Trophoblast cell (in vitro differentiated cells and primary cell): Measurements from ENCODE around the gene FAN1.

Source experiments
- DNase-seq, 2 donors: peaks; one replicate each; pipeline ENCODE4 v3.0.0-alpha.2; 2016
- H2AFZ ChIP-seq: 2 replicates; pipeline ENCODE4 v1.6.1; 2013; ENCODE audit warnings: low read length, moderate library complexity, mild to moderate bottlenecking; ENCODE audit not compliant: insufficient read depth, poor library complexity
- H2AK5ac ChIP-seq: 2 replicates; pipeline ENCODE4 v1.6.1; 2013; ENCODE audit warnings: mild to moderate bottlenecking, low read length
- H2BK120ac ChIP-seq: 2 replicates; pipeline ENCODE4 v1.6.1; 2013; ENCODE audit warnings: low read length, mild to moderate bottlenecking, moderate library complexity; ENCODE audit not compliant: insufficient read depth, poor library complexity
- H2BK12ac ChIP-seq: 2 replicates; pipeline ENCODE4 v1.6.1; 2013; ENCODE audit warnings: mild to moderate bottlenecking, low read length, moderate library complexity
- H2BK5ac ChIP-seq: 2 replicates; pipeline ENCODE4 v1.6.1; 2013; ENCODE audit warnings: low read length, low read depth, moderate library complexity, mild to moderate bottlenecking; ENCODE audit not compliant: poor library complexity
- H3K14ac ChIP-seq: 2 replicates; pipeline ENCODE4 v1.6.1; 2013; ENCODE audit warnings: mild to moderate bottlenecking, low read length
- H3K18ac ChIP-seq: 2 replicates; pipeline ENCODE4 v1.6.1; 2013; ENCODE audit warnings: mild to moderate bottlenecking, low read length
- H3K23ac ChIP-seq: 2 replicates; pipeline ENCODE4 v1.6.1; 2013; ENCODE audit warnings: low read length
- H3K27ac ChIP-seq: 2 replicates; pipeline ENCODE4 v1.5.1; 2013; ENCODE audit warnings: low read depth, mild to moderate bottlenecking, inconsistent platforms, low read length, moderate library complexity
- H3K27me3 ChIP-seq: 2 replicates; pipeline ENCODE4 v1.6.1; 2013; ENCODE audit warnings: inconsistent platforms, mild to moderate bottlenecking, low read length, moderate library complexity; ENCODE audit not compliant: insufficient read depth
- H3K36me3 ChIP-seq, 2 experiments: 1 replicate in 1 of 2; 2 replicates in 1 of 2; pipeline ENCODE4 v1.6.1; 2013; ENCODE audit warnings: low read length in 2 of 2, mild to moderate bottlenecking in 2 of 2, moderate library complexity in 1 of 2; ENCODE audit not compliant: insufficient read depth in 2 of 2, control insufficient read depth in 1 of 2
- H3K4ac ChIP-seq: 2 replicates; pipeline ENCODE4 v1.6.1; 2013; ENCODE audit warnings: low read depth, mild to moderate bottlenecking, low read length, moderate library complexity
- H3K4me1 ChIP-seq, 2 experiments: 1 replicate in 1 of 2; 2 replicates in 1 of 2; pipeline ENCODE4 v1.6.1; 2013; ENCODE audit warnings: low read length in 2 of 2, mild to moderate bottlenecking in 2 of 2, moderate library complexity in 1 of 2; ENCODE audit not compliant: insufficient read depth in 2 of 2, control insufficient read depth in 1 of 2
- H3K4me2 ChIP-seq: 2 replicates; pipeline ENCODE4 v1.6.1; 2013; ENCODE audit warnings: inconsistent platforms, mild to moderate bottlenecking, low read length, moderate library complexity
- H3K4me3 ChIP-seq: 2 replicates; pipeline ENCODE4 v1.5.1; 2013; ENCODE audit warnings: mild to moderate bottlenecking, low read depth, low read length, inconsistent platforms
- H3K79me1 ChIP-seq: one replicate; pipeline ENCODE4 v1.6.1; 2013; ENCODE audit warnings: low read length
- H3K79me2 ChIP-seq: 2 replicates; pipeline ENCODE4 v1.6.1; 2013; ENCODE audit warnings: low read length, mild to moderate bottlenecking; ENCODE audit not compliant: control insufficient read depth, insufficient read depth, poor library complexity
- H3K9ac ChIP-seq: 2 replicates; pipeline ENCODE4 v1.6.1; 2013; ENCODE audit warnings: mild to moderate bottlenecking, low read length
- H3K9me3 ChIP-seq: 2 replicates; pipeline ENCODE4 v1.6.1; 2013; ENCODE audit warnings: low read depth, mild to moderate bottlenecking, control low read depth, inconsistent platforms, low read length; ENCODE audit not compliant: insufficient read depth
- H4K12ac ChIP-seq: 2 replicates; pipeline ENCODE4 v1.6.1; 2013; ENCODE audit warnings: low read depth, mild to moderate bottlenecking, low read length, moderate library complexity
- H4K8ac ChIP-seq: 2 replicates; pipeline ENCODE4 v1.6.1; 2013; ENCODE audit warnings: low read depth, mild to moderate bottlenecking, low read length, moderate library complexity
- H4K91ac ChIP-seq: one replicate; pipeline ENCODE4 v1.6.1; 2013; ENCODE audit warnings: low read depth, mild to moderate bottlenecking, low read length, moderate library complexity
- WGBS: extraction: QIAGEN DNeasy Blood & Tissue Kit; methylation state at CpG from one replicate; pipeline ENCODE4 v1.1.7; 2013; ENCODE audit warnings: missing lambda C conversion rate; ENCODE audit not compliant: insufficient read length, insufficient coverage; ENCODE audit errors: extremely low coverage; 5-methylcytosine and 5-hydroxymethylcytosine counted together

FAN1 gene

DNA sequence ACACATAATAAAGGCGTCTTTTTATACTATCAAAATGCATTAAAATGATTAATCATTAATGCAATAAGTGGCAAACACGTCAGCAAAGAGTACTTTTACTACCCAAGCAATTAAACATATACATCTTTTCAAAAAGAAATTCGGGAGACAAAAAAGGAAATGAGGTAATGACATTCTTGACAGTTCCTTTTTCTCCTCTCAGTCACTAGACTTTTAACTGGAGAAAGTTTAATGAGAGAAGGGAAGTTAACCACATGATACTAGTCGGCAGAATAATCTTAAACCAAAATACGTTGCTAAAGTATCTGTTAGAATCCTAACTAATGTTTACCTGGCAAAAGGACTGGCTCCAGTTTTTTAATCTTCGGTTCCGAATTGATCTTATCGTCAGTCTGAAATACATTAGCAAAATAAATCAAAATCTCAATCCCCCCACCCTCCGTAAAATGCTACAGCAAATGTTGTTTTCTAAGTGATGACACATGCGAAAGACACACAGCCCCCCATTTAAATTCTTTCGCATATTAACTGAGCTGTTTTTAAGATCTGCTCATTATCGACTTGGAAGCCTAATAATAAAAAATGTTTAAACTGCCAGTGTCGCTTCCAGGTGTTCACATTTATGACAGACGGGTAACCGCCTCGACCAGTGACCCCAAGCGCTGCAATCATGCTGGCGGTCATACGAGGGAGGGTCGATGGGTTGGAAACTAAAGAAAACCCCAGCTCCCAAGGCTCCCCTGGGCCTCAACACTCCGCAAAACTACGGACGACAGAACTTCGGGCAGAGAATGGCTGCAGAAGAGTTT is 86.9 kb downstream of the FAN1 start:
- peak overlapping the region; percentile 94 for H2BK120ac ChIP-seq
- H3K27ac ChIP-seq: peak overlapping the region; percentile 95
- H3K36me3 ChIP-seq: peaks cover 7 to 8% of the 10 kb centered on the region in 2 experiments
- peak overlapping the region; percentile 88 for H3K4me3 ChIP-seq
- peak overlapping the region; percentile 66 for H2AFZ ChIP-seq
- no peak overlapping the region for H2BK12ac ChIP-seq
- H2BK5ac ChIP-seq: peak overlapping the region; percentile 94
- WGBS: no CpG with 5 or more reads among the region's 24 CpGs
- H4K12ac ChIP-seq: peak overlapping the region; percentile 88
- peak overlapping the region; percentile 78 for H3K4me2 ChIP-seq
- peak overlapping the region; percentile 79 for H4K8ac ChIP-seq
- peaks cover 18% of the 10 kb centered on the region for H3K79me2 ChIP-seq
- H3K23ac ChIP-seq: no peak overlapping the region
- peak in 1 of 2 donors; percentile 51 for DNase-seq
- H2AK5ac ChIP-seq: peak overlapping the region; percentile 40
- H3K4me1 ChIP-seq: peaks cover 5 to 11% of the 10 kb centered on the region in 2 experiments
- peak overlapping the region; percentile 83 for H3K14ac ChIP-seq
- peaks cover 16% of the 10 kb centered on the region for H3K79me1 ChIP-seq
- peak overlapping the region; percentile 63 for H3K4ac ChIP-seq
- H4K91ac ChIP-seq: peak overlapping the region; percentile 88
- H3K9me3 ChIP-seq: no peaks in the 10 kb centered on the region
- peak overlapping the region; percentile 85 for H3K18ac ChIP-seq
- peak overlapping the region; percentile 91 for H3K9ac ChIP-seq
- no peaks in the 10 kb centered on the region for H3K27me3 ChIP-seq

DNA sequence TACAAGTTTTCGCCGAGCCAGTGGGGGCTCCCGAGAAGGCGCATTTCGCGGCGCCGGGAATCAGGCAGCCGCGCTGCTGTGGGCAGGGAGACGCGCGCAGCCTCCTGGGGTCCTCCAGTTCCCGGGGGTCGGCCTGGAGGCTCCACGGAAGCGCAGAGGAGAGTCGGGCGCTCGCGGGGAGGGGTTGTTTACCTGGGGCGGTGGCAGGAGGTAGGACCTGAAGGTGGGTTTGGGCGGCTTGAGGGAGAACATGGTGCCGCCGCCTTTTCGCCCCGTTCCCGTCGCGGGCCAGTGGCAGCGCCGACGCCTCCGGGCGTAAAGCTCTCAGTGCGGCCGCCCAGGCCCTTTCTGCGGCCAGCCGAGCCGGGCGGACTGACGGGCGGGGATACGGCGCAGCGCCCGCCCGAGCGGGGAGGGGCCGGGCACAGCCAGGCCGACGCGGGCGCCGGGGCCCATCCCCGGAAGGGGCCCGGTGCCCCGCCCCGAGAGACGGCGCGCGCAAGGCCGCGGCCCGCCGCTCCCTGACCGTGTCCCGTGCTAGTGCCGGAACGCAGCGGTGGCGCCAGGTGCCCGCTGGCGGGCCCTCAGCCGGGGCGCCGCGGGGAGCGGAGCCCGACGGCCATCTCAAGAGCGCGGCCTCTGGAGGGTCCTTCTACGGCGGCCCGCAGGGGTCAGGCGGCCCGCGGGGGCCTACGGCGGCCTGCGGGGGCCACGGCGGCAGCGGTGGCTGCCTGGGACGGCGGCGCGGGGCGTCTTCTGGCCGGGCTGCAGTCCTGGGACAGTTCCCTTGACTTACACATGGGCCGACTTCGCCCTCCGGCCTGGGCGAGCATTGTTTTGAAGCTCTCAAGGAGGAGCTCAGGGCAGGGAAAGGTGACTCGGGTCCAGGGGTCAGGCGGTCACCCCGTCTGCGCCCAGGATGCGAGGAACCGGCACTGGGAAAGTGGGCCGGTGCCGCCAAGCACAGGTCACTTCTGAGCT is 87.8 kb downstream of the FAN1 start, which contains the start of gene MTMR10:
Gene MTMR10, minus strand, starts transcription at position 374 of the 981 bp plus-strand sequence. Its CDS starts 122 bp downstream, at position 252.
- peaks cover 2 to 3% of the 10 kb centered on the region in 2 experiments for H3K36me3 ChIP-seq
- H3K27ac ChIP-seq: peak within 1 kb of the TSS; percentile 95
- peak within 1 kb of the TSS; percentile 96 for H4K91ac ChIP-seq
- H2BK5ac ChIP-seq: peak within 1 kb of the TSS; percentile 94
- H2BK120ac ChIP-seq: peak within 1 kb of the TSS; percentile 97
- H2BK12ac ChIP-seq: peak within 1 kb of the TSS; percentile 51
- H4K8ac ChIP-seq: peak within 1 kb of the TSS; percentile 99
- H3K4me3 ChIP-seq: peak within 1 kb of the TSS; percentile 88
- peaks cover 3 to 6% of the 10 kb centered on the region in 2 experiments for H3K4me1 ChIP-seq
- H3K9ac ChIP-seq: peak within 1 kb of the TSS; percentile 91
- peak within 1 kb of the TSS; percentile 78 for H3K4me2 ChIP-seq
- H3K27me3 ChIP-seq: no peaks in the 10 kb centered on the region
- peak; percentile 80 to 90 for DNase-seq
- H3K9me3 ChIP-seq: no peaks in the 10 kb centered on the region
- no peak within 1 kb of the TSS for H3K23ac ChIP-seq
- peak within 1 kb of the TSS; percentile 88 for H4K12ac ChIP-seq
- peaks cover 18% of the 10 kb centered on the region for H3K79me2 ChIP-seq
- H2AFZ ChIP-seq: peak within 1 kb of the TSS; percentile 66
- peaks cover 16% of the 10 kb centered on the region for H3K79me1 ChIP-seq
- WGBS: no CpG with 5 or more reads among the region's 114 CpGs
- H3K18ac ChIP-seq: peak within 1 kb of the TSS; percentile 98
- peak within 1 kb of the TSS; percentile 71 for H3K4ac ChIP-seq
- H2AK5ac ChIP-seq: peak within 1 kb of the TSS; percentile 84
- H3K14ac ChIP-seq: peak within 1 kb of the TSS; percentile 98

DNA sequence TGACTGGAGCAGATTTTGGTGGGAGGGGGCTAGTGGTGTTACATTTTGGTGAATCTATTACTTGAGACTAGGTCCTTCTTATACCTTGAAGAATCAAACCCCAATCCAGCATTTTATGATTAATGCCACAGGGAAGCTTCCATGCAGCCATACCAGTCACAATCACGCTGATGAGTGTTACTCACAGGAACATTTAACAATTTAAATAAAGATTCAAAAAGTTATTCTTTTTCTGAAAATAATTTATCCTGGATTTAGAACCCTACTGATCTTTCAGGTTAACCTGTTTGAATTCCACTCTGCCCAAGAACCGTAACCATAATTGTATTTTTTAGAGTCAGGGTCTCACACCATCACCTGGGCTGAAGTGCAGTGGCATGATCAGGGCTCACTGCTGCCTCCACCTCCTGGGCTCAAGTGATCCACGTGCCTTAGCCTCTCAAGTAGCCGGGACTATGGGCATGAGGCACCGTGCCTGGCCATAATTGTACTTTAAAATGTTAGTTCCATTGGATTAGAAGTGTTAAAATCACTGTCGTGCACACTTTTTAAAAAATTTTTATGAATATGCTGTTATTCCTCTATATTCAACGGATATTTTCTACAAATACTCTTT is 88.6 kb downstream of the FAN1 start:
- H3K27me3 ChIP-seq: no peaks in the 10 kb centered on the region
- no peaks in the 10 kb centered on the region for H3K36me3 ChIP-seq
- peaks cover 3 to 6% of the 10 kb centered on the region in 2 experiments for H3K4me1 ChIP-seq
- no peak overlapping the region for H3K23ac ChIP-seq
- no peaks in the 10 kb centered on the region for H3K9me3 ChIP-seq
- H3K14ac ChIP-seq: peak overlapping the region; percentile 98
- peak overlapping the region; percentile 51 for H2BK12ac ChIP-seq
- H3K27ac ChIP-seq: peak overlapping the region; percentile 95
- H3K9ac ChIP-seq: peak overlapping the region; percentile 86
- peak overlapping the region; percentile 71 for H3K4ac ChIP-seq
- peak overlapping the region; percentile 97 for H2BK120ac ChIP-seq
- H3K4me3 ChIP-seq: peak overlapping the region; percentile 88
- peak overlapping the region; percentile 84 for H2AK5ac ChIP-seq
- peak overlapping the region; percentile 96 for H4K91ac ChIP-seq
- peak overlapping the region; percentile 94 for H2BK5ac ChIP-seq
- no CpG with 5 or more reads among the region's 7 CpGs for WGBS
- H4K12ac ChIP-seq: peak overlapping the region; percentile 55
- peak overlapping the region; percentile 78 for H3K4me2 ChIP-seq
- H3K18ac ChIP-seq: peak overlapping the region; percentile 98
- no peak for DNase-seq
- peaks cover 16% of the 10 kb centered on the region for H3K79me2 ChIP-seq
- peak overlapping the region; percentile 38 for H2AFZ ChIP-seq
- peaks cover 16% of the 10 kb centered on the region for H3K79me1 ChIP-seq
- H4K8ac ChIP-seq: peak overlapping the region; percentile 99
